LNCaP clone FGC (cell line): Measurements from ENCODE around the gene TADA2B.

ENCODE experiments used
- DNase-seq: peaks from one replicate; pipeline ENCODE4 v3.0.0-alpha.2; 2011; ENCODE audit warnings: low read depth
- H3K4me3 ChIP-seq: 2 replicates; pipeline ENCODE4 v1.5.1; 2011; ENCODE audit warnings: mild to moderate bottlenecking, low read depth, low read length, control low read depth
- CTCF ChIP-seq: IDR thresholded peaks from 2 replicates; pipeline ENCODE4 v1.5.1; 2012; ENCODE audit warnings: mild to moderate bottlenecking; ENCODE audit not compliant: control insufficient read depth, insufficient read depth; ENCODE audit errors: extremely low read depth

TADA2B gene

DNA sequence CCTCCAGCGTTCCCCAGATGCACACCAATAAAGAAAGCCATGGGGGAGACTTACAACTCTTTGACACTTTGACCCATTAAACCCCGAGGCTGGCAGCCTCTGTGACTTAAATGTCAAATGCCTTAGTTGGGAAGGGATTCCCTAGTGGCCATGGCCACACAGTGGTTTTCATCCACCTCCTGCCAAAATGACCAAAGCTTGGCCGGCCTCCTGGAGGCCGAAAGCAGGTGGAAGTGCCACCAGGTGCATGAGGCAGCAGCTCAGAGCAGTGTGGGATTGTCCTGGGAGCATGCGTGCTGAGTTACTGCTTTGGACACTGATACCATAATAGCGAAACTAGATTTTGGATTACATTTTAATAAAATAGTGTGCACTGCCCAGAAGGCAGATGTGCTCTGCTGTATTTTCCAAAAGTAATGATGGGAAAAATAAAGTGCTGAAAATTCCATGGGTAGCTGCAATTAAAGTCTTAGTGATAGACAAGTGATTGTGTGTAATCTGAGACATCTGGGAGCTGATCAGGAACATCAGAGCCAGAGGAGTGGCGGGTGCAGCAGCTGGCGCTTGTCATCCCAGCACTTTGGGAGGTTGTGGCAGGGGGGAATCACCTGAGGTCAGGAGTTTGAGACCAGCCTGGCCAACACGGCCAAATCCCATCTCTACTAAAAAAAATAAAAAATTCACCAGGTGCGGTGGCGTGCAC is 39.8 kb upstream of the TADA2B start:
- no peak for TF ChIP-seq CTCF
- H3K4me3 ChIP-seq = no peak overlapping the region
- DNase-seq = no peak

GRCh38 chr4:7003879-7004240 is 39.3 kb upstream of the TADA2B start:
- no peak for TF ChIP-seq CTCF
- DNase-seq = no peak
- H3K4me3 ChIP-seq = no peak overlapping the region

- TF ChIP-seq CTCF = no peak
- DNase-seq = no peak
- H3K4me3 ChIP-seq = no peak overlapping the region
These were observed 38.8 kb upstream of the TADA2B start for GRCh38 chr4:7004331-7004730.

DNA sequence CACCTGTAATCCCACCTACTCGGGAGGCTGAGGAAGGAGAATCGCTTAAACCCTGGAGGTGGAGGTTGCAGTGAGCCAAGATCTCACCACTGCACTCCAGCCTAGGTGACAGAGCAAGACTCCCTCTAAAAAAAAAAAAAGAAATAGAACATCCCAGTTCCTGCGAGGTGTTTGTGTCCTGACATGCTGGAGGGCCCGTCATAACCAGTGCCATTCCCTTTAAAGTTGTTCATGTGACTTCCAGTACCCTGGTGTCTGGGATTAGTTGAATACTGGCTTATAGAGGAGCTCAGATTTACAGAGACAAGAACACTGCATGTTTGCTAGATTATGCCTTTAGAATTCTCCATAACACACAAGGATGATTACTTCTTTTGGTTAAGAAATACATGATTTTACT is 37.6 kb upstream of the TADA2B start:
- no peak for TF ChIP-seq CTCF
- no peak for DNase-seq
- no peak overlapping the region for H3K4me3 ChIP-seq

DNA sequence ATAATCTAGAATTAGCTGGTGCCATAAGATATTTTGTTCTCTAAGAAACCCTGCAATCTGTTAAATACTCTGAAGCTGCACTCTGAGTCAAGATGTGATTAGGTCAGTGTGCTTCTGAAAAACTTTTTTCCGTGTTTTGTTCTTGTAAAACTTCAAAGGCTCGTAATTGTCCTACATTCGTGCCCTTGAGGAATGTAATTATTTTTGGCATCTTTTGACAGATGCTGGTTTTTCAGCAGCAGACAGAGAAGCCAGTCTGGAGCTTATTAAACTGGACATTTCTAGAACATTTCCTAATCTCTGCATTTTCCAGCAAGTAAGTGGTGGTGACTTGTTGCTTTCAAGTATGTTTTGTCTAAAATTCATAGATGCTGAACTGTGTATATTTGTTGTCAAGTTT is 36.8 kb upstream of the TADA2B start:
- TF ChIP-seq CTCF = no peak
- DNase-seq = no peak
- H3K4me3 ChIP-seq = no peak overlapping the region

GRCh38 chr4:7007142-7007907 is 35.8 kb upstream of the TADA2B start:
- no peak for TF ChIP-seq CTCF
- H3K4me3 ChIP-seq = no peak overlapping the region
- no peak for DNase-seq
